ENCODE data around the gene LRPAP1. TPM values are rescaled to one million over a fixed set of nuclear protein-coding genes. Genes with fewer than 3 reads are reported as not detected.
"Not testable (repeated sequence)": the region's sequence is repeated elsewhere in the genome, so short reads cannot be mapped to it uniquely, and the experiment has no call there.

LRPAP1 gene
- total RNA-seq, 2 experiments from 2014 or later = 69.0 to 69.1 TPM

GRCh38 chr4:3516836-3517730 lies 15.1 kb downstream of the LRPAP1 start:
- Mint-ChIP-seq H3K9me3 (no peaks in the 10 kb centered on the region), H3K4me1 (no peaks in the 10 kb centered on the region), H3K4me3 (no peak overlapping the region), H3K36me3 (ENCODE audit: low read depth) (peaks cover 34% of the 10 kb centered on the region), H3K27me3 (no peaks in the 10 kb centered on the region), H3K27ac (peak overlapping the region; percentile 25)
- POLR2A ChIA-PET = no interaction called here
- DNase-seq = no peak
- CTCF ChIA-PET = interaction anchor here (1.2 kb wide), 1 partner anchor 10 kb away, joined by 3 read pairs; no protein-coding TSS in a partner anchor

DNA sequence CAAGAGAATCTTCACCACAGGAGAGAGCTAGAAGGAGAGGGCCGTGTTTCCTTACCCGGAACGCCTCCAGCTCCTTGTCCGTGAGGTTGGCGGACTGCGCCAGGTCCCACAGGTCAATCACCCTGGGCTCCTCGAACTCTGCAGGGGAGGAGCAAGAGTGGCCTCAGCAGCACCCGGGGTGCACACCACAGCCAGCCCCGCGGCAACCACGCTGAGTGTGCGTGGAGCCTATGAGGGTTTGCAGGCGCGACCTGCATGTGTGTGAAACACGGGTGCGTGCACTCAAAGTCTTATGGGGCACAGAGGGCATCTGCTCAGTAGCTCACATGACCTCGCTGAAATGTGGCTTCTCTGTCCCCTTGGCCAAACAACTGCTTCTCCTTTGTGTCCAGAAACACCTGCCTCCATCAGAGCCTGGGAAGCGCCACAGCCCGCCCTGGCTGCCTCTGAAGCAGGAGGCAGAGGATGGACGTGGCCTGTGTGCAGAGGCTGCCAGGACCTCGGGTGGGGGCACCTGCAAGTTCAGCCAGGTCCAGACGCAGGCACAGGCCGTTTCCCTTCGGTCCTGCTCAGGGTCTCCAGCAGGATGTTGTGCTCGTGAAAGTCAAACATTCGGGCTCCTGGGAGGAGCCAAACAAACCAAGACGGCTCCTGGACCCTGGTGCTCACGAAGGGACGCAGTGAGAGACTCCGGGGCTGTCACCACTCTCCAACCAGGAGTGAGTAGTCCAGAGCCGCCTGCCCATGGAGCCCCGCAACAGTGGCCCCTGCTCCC lies 16.0 kb downstream of the LRPAP1 start:
- no peak for DNase-seq
- no peak overlapping the region for H3K4me3 Mint-ChIP-seq
- peaks cover 35% of the 10 kb centered on the region for H3K36me3 Mint-ChIP-seq (ENCODE audit: low read depth)
- POLR2A ChIA-PET = no interaction called here
- CTCF ChIA-PET = no interaction called here
- no peaks in the 10 kb centered on the region for H3K9me3 Mint-ChIP-seq
- H3K27me3 Mint-ChIP-seq = no peaks in the 10 kb centered on the region
- H3K27ac Mint-ChIP-seq = no peak overlapping the region
- H3K4me1 Mint-ChIP-seq = no peaks in the 10 kb centered on the region

- Mint-ChIP-seq H3K4me3 (no peak overlapping the region), H3K27ac (no peak overlapping the region), H3K9me3 (no peaks in the 10 kb centered on the region), H3K36me3 (ENCODE audit: low read depth) (peaks cover 39% of the 10 kb centered on the region), H3K4me1 (no peaks in the 10 kb centered on the region), H3K27me3 (no peaks in the 10 kb centered on the region)
- ChIA-PET CTCF (interaction anchor here (1.5 kb wide), 1 partner anchor 13 kb away, joined by 4 read pairs; no protein-coding TSS in a partner anchor), POLR2A (no interaction called here)
- DNase-seq = no peak
Measured at GRCh38 chr4:3515646-3516045, 16.6 kb downstream of the LRPAP1 start.

- H3K27ac Mint-ChIP-seq = peak overlapping the region; percentile 41
- ChIA-PET POLR2A (no interaction called here), CTCF (interaction anchor here (0.8 to 1.8 kb wide), 3 partner anchors 12 to 34 kb away, joined by 3 to 4 read pairs (median 4); no protein-coding TSS in a partner anchor)
- H3K4me1 Mint-ChIP-seq = no peaks in the 10 kb centered on the region
- DNase-seq = no peak
- no peaks in the 10 kb centered on the region for H3K27me3 Mint-ChIP-seq
- H3K4me3 Mint-ChIP-seq = no peak overlapping the region
- peaks cover 43% of the 10 kb centered on the region for H3K36me3 Mint-ChIP-seq (ENCODE audit: low read depth)
- H3K9me3 Mint-ChIP-seq = no peaks in the 10 kb centered on the region
Measured at GRCh38 chr4:3514806-3515501, 17.3 kb downstream of the LRPAP1 start.

- POLR2A ChIA-PET = no interaction called here
- H3K36me3 Mint-ChIP-seq (ENCODE audit: low read depth) = peaks cover 43% of the 10 kb centered on the region
Measured at GRCh38 chr4:3514221-3514780, 17.9 kb downstream of the LRPAP1 start.

DNA sequence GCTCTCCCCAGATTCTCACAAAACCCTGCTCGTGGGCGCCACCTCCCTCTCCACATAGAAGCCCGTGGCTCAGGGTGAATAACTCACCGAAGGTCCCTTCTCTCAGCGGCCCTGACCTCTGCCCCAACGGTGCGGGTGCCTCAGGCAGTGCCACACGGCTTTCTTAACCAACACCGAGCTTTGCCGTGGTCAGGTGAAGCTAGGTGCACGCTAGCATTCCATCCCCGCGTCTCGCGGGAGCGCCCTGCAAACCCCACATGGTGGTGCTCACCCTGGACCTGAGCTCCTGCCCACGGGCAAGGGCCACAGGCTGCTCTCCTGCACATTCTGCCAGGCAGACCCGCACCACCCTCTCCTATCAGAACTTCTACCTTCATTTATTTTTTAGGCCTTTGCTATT lies 18.4 kb downstream of the LRPAP1 start:
- DNase-seq = no peak
- Mint-ChIP-seq H3K4me1 (peaks cover under 1% of the 10 kb centered on the region), H3K27me3 (no peaks in the 10 kb centered on the region), H3K4me3 (no peak overlapping the region), H3K27ac (no peak overlapping the region), H3K36me3 (ENCODE audit: low read depth) (peaks cover 45% of the 10 kb centered on the region), H3K9me3 (no peaks in the 10 kb centered on the region)
- CTCF ChIA-PET = interaction anchor here (1.8 kb wide), 1 partner anchor 15 kb away, joined by 4 read pairs; no protein-coding TSS in a partner anchor
- POLR2A ChIA-PET = no interaction called here

More at GRCh38 chr4:3514221-3514780, 17.9 kb downstream of the LRPAP1 start:
- Mint-ChIP-seq H3K27me3 (no peaks in the 10 kb centered on the region), H3K9me3 (no peaks in the 10 kb centered on the region), H3K4me1 (no peaks in the 10 kb centered on the region), H3K4me3 (no peak overlapping the region), H3K27ac (no peak overlapping the region)
- CTCF ChIA-PET = interaction anchor here (0.8 to 1.8 kb wide), 3 partner anchors 11 to 34 kb away, joined by 3 to 4 read pairs (median 4); no protein-coding TSS in a partner anchor
- DNase-seq = no peak

- Mint-ChIP-seq H3K27ac (no peak overlapping the region), H3K27me3 (no peaks in the 10 kb centered on the region), H3K4me3 (no peak overlapping the region), H3K36me3 (ENCODE audit: low read depth) (peaks cover 51% of the 10 kb centered on the region), H3K4me1 (peaks cover 7% of the 10 kb centered on the region), H3K9me3 (no peaks in the 10 kb centered on the region)
- DNase-seq = no peak
- ChIA-PET POLR2A (no interaction called here), CTCF (interaction anchor here (0.7 to 1.1 kb wide), 2 partner anchors 9 to 13 kb away, joined by 3 to 4 read pairs; no protein-coding TSS in a partner anchor)
Measured at GRCh38 chr4:3512719-3513118, 19.5 kb downstream of the LRPAP1 start.

GRCh38 chr4:3512279-3512678 lies 19.9 kb downstream of the LRPAP1 start:
- Mint-ChIP-seq H3K4me1 (peaks cover 7% of the 10 kb centered on the region), H3K27me3 (no peaks in the 10 kb centered on the region), H3K4me3 (no peak overlapping the region), H3K9me3 (no peaks in the 10 kb centered on the region), H3K27ac (no peak overlapping the region), H3K36me3 (ENCODE audit: low read depth) (peaks cover 52% of the 10 kb centered on the region)
- DNase-seq = no peak
- ChIA-PET POLR2A (no interaction called here), CTCF (interaction anchor here (0.7 to 1.1 kb wide), 2 partner anchors 8 to 14 kb away, joined by 3 to 4 read pairs; no protein-coding TSS in a partner anchor)

- peaks cover 50% of the 10 kb centered on the region for H3K36me3 Mint-ChIP-seq (ENCODE audit: low read depth)
- H3K4me1 Mint-ChIP-seq, H3K27me3 Mint-ChIP-seq, H3K4me3 Mint-ChIP-seq, H3K27ac Mint-ChIP-seq, POLR2A ChIA-PET, CTCF ChIA-PET, H3K9me3 Mint-ChIP-seq, DNase-seq: not testable (repeated sequence)
Measured at GRCh38 chr4:3511601-3512000, 20.6 kb downstream of the LRPAP1 start.

GRCh38 chr4:3511187-3511586 lies 21.0 kb downstream of the LRPAP1 start:
- ChIA-PET CTCF (no interaction called here), POLR2A (no interaction called here)
- peaks cover 7% of the 10 kb centered on the region for H3K4me1 Mint-ChIP-seq
- H3K27me3 Mint-ChIP-seq = no peaks in the 10 kb centered on the region
- H3K4me3 Mint-ChIP-seq = no peak overlapping the region
- H3K36me3 Mint-ChIP-seq (ENCODE audit: low read depth) = peaks cover 50% of the 10 kb centered on the region
- no peaks in the 10 kb centered on the region for H3K9me3 Mint-ChIP-seq
- DNase-seq = no peak
- no peak overlapping the region for H3K27ac Mint-ChIP-seq

GRCh38 chr4:3510481-3510880 lies 21.7 kb downstream of the LRPAP1 start:
- ChIA-PET CTCF (no interaction called here), POLR2A (no interaction called here)
- no peak overlapping the region for H3K4me3 Mint-ChIP-seq
- H3K27me3 Mint-ChIP-seq = no peaks in the 10 kb centered on the region
- DNase-seq = no peak
- no peak overlapping the region for H3K27ac Mint-ChIP-seq
- H3K9me3 Mint-ChIP-seq = no peaks in the 10 kb centered on the region
- H3K36me3 Mint-ChIP-seq (ENCODE audit: low read depth) = peaks cover 47% of the 10 kb centered on the region
- peaks cover 7% of the 10 kb centered on the region for H3K4me1 Mint-ChIP-seq

DNA sequence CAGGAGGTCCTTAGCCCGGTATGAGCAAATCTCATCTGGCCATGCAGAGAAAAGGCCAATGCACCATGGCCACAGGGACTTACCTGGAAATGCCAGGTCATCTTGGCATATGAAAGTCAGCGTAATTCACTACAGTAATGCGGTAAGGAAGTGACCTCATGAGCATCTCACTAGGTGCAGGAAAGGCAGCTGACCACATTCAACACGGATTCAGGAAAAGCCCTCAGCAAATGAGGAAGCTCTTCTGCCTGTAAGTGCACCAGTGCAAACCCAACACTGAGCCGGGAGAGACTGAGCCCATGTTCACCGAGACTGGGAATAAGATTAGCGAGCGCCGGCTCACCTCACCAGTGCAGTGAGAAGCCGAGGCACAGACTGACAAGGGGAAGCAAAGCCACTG lies 23.7 kb downstream of the LRPAP1 start:
- H3K4me1 Mint-ChIP-seq = peaks cover 12% of the 10 kb centered on the region
- H3K4me3 Mint-ChIP-seq = no peak overlapping the region
- no peaks in the 10 kb centered on the region for H3K9me3 Mint-ChIP-seq
- CTCF ChIA-PET = no interaction called here
- H3K27me3 Mint-ChIP-seq = no peaks in the 10 kb centered on the region
- peaks cover 47% of the 10 kb centered on the region for H3K36me3 Mint-ChIP-seq (ENCODE audit: low read depth)
- H3K27ac Mint-ChIP-seq = no peak overlapping the region
- DNase-seq = no peak
- POLR2A ChIA-PET = no interaction called here

Data from activated CD4-positive, alpha-beta T cell treated with anti-CD3 and anti-CD28 coated beads, Interleukin-2, amount 10 ng/mL, durations not matched to agents 7 days and 5 days (primary cell).